GM12891 (cell line): ENCODE data around the gene OCA2.

Experiments
- DNase-seq: peaks from one replicate; pipeline ENCODE4 v3.0.0; 2011; ENCODE audit warnings: low spot score; ENCODE audit not compliant: insufficient read length
- FAIRE-seq: peaks from 2 replicates; lab custom pipeline; 2011; peaks lifted over from hg19 to GRCh38; lab: Jason Lieb, UNC
- PAX5 ChIP-seq: IDR thresholded peaks from 2 replicates; pipeline ENCODE4 v1.6.1; 2011; ENCODE audit warnings: low read length, moderate library complexity, mild to moderate bottlenecking; ENCODE audit not compliant: insufficient read depth, severe bottlenecking
- POLR2A ChIP-seq: IDR thresholded peaks from 2 replicates; pipeline ENCODE4 v1.6.1; 2011; ENCODE audit warnings: low read depth, low read length, control low read depth
- POLR2AphosphoS5 ChIP-seq: IDR thresholded peaks from 2 replicates; pipeline ENCODE4 v1.6.1; 2011; ENCODE audit warnings: low read depth, low read length, control low read depth
- POU2F2 ChIP-seq: IDR thresholded peaks from 2 replicates; pipeline ENCODE4 v1.6.1; 2011; ENCODE audit warnings: low read depth, mild to moderate bottlenecking, control low read depth, low read length, moderate library complexity
- SPI1 ChIP-seq: IDR thresholded peaks from 2 replicates; pipeline ENCODE4 v1.6.1; 2011; ENCODE audit warnings: low read depth, low read length, control low read depth
- TAF1 ChIP-seq: IDR thresholded peaks from 2 replicates; pipeline ENCODE4 v1.6.1; 2011; ENCODE audit warnings: low read depth, low read length, control low read depth

The OCA2 gene

GRCh38 chr15:28094732-28095521 lies 4.2 kb downstream of the OCA2 start:
- TF ChIP-seq SPI1 = no peak
- no peak for TF ChIP-seq POLR2AphosphoS5
- TF ChIP-seq PAX5 = no peak
- no peak for TF ChIP-seq TAF1
- TF ChIP-seq POLR2A = no peak
- TF ChIP-seq POU2F2 = no peak
- DNase-seq (no peak), FAIRE-seq (no peak)

DNA sequence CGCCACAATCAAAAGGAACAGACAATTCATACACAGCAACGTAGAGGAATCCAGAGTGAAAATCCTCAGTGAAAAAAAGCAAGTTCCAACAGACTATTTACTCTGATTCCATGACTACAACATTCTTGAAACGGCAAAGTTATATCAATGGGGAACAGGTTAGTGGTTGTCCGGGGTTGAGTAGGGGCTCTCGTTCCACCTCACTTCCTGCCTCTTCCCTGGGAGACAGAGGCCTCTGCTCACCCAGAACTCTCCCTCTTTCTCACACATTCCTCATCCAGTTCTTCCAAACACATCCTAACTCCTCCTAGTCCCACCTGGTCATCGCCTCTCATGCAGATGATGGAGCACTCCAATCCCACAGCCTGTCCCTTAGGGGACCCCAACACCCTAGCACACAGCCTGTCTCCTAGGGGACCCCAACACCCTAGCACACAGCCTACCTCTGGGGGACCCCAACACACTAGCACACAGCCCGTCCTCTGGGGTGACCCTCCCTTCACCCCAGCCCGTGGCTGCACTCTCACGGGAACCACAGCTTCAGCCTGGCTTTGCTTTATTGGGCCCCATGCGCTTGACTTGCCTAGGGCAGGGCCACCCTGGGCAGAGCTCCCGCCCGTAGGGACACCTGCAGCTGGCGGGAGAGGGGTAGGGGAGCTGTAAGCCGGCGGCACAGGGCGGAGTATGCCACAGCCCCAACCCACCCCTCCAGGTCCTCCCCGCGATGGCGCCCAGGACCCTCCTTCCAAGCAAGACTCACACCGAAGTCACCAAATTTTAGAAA lies 5.2 kb downstream of the OCA2 start:
- no peak for FAIRE-seq
- no peak for TF ChIP-seq SPI1
- TF ChIP-seq POLR2AphosphoS5 = no peak
- TF ChIP-seq PAX5 = no peak
- no peak for TF ChIP-seq TAF1
- no peak for TF ChIP-seq POLR2A
- no peak for TF ChIP-seq POU2F2
- DNase-seq = no peak

DNA sequence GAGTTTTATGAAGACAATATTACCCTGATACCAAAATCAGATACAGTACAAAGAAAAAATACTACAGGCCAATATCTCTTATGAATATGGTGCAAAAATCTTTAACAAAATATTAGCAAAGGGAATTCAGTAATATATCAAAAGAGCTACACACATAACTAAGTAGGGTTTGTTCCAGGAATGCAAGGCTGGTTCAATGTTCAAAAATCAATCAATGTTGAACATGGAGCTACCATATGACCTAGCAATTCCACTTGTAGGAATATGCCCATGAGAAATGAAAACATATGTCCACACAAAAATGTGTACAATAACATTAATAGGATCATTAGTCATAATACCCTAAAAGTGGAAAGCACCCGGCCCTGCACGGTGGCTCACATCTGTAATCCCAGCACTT lies 7.8 kb downstream of the OCA2 start:
- TF ChIP-seq SPI1 (no peak), POU2F2 (no peak), PAX5 (no peak), TAF1 (no peak), POLR2AphosphoS5 (no peak), POLR2A (no peak)
- FAIRE-seq (no peak), DNase-seq (no peak)

DNA sequence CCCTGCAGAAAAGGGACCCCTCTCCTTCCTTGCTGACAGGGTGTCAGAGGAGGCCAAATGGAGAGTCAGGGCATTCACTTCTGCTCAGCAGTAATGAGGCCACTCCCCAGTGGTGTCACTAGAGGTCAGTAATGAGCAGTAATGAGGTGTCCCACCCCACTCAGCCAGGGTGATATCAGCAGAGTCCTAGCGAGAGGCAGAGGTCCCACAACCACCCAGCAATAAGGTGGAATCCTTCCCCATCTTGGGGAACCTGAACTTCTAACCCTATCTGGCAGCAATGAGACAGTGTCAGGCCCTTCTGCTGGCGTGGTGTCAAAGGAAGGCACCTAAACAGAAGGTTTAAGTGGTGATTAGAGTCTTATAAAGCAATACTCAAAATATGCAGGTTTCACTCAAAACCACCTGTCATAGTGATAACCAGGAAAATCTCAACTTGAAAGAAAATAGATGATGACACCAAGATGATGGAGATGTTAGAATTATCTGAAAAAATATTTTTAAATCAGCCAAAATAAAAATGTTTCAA lies 12.9 kb downstream of the OCA2 start:
- TF ChIP-seq POLR2AphosphoS5 = no peak
- no peak for TF ChIP-seq POLR2A
- TF ChIP-seq PAX5 = no peak
- no peak for TF ChIP-seq SPI1
- FAIRE-seq (peak; percentile 87), DNase-seq (peak; percentile 53)

DNA sequence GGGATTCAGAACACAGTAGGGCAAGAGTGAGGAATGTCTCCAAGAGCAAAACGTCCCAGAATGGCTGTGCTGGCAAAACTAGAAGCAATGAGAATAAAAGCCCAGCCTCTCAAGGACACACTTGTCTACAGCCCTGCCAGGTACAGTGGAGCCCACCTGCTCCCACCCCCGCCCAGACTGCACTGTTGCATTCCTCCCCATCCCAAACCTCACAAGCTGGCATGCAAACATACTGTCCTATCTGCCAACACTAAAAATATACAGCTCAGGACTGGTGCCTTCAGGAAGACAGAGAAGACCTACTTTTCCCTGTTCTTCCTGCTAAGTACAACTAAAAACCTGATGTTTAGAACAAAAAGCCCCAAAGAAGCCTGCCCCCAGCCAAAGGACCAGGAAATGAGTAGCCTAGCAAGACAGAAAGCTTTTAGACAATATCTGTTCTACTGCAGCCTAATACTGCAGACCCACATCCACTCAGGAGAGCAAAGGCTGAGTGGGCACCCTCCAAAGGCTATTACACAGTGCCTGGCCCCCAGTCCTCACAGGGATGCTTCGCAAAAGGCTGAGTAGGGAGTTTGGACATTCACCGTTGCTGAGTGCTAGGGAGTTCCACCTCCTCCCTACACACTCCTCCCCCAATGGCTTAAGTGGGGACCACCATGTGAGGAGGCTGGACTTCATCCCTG lies 13.5 kb downstream of the OCA2 start:
- TF ChIP-seq POU2F2 = no peak
- TF ChIP-seq POLR2AphosphoS5 = no peak
- DNase-seq = no peak
- FAIRE-seq = no peak

- FAIRE-seq = no peak
- DNase-seq = no peak
- no peak for TF ChIP-seq POLR2A
Observed at GRCh38 chr15:28084547-28084946, 14.6 kb downstream of the OCA2 start.

DNA sequence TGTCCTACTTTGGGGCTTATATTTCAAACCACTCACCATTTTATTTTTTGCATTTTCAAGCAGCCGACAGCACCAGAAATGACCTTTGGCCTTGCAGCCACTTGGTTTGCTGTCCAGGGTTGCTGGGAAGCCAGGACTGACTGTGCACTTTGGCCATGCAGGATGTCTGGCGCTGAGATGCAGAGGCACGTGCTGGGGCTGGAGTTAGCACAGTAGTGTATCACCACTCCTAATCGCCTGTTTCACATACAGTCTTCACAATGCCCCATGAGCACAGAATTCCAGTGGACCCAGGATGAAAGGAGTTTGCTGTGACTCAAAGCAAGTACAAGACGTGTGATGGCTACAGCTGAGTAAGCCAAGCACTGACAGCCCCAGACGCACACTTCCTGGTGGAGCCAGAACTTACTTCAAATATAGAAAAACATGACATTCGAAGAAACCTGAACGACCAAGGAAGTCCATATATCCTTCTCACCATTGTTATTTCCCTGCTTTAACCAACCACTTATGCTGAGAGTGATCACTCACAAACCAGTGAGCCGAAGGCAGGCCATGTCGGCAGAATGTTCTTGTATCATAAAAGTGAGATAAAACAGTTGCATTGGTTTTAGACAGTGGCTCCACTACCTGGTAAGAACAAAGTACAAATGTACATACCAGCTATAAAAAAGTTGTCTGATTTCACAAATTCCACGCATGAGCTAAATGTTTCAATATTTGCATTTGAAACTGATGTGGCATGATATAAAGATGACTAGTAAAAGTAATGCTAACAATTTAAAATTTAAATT lies 16.0 kb downstream of the OCA2 start:
- FAIRE-seq (no peak), DNase-seq (no peak)
- no peak for TF ChIP-seq SPI1
- TF ChIP-seq POU2F2 = no peak
- TF ChIP-seq POLR2AphosphoS5 = no peak
- no peak for TF ChIP-seq POLR2A
- TF ChIP-seq TAF1 = no peak
- no peak for TF ChIP-seq PAX5

GRCh38 chr15:28081594-28081993 lies 17.5 kb downstream of the OCA2 start:
- DNase-seq = no peak
- no peak for FAIRE-seq
- TF ChIP-seq TAF1 (no peak), PAX5 (no peak), POU2F2 (no peak), SPI1 (no peak), POLR2AphosphoS5 (no peak), POLR2A (no peak)

- TF ChIP-seq SPI1 = no peak
- no peak for TF ChIP-seq TAF1
- no peak for TF ChIP-seq POLR2A
- no peak for TF ChIP-seq POLR2AphosphoS5
- TF ChIP-seq PAX5 = no peak
- no peak for TF ChIP-seq POU2F2
- no peak for DNase-seq
- no peak for FAIRE-seq
Observed at GRCh38 chr15:28080386-28080785, 18.7 kb downstream of the OCA2 start.
